ENCODE data around the gene SCAMP4. TPM values are rescaled to one million over a fixed set of nuclear protein-coding genes. Genes with fewer than 3 reads are reported as not detected.
A peak's percentile ranks its signal among the peaks of the same experiment; 100 is the strongest.

The SCAMP4 gene
- total and polyA plus RNA-seq, 2 of the 13 experiments (the other 11 are each of a cell fraction or from before 2014, with no cell fraction given) = 10.7 to 13.7 TPM

DNA sequence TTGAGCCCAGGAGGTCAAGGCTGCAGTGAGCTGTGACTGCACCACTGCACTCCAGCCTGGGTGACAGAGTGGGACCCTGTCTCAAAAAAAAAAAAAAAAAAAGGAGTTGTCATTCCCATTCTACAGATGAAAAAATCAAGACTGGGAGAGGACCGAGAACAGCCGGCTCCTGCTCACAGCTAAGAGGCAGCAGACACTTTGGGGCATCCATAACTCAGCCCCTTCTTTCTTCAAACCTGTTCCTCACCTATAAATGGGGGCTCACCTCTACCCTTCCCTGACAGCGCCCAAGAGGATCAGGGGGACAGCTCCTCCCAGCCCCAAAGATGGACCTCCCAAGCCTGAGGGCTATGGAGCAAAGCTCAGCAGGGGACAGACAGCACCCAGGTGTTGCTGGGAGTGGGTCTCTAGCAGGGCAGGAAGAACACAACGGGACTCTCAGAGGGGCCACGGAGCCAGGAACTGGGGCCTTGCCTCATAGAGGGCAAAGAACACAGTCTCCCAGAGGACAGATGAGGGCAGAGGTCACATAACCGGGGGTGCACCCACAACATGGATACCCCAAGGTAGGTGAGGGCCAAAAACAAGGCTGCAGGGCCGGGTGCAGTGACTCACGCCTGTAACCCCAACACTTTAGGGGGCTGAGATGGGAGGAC, 38.4 kb upstream of the SCAMP4 start (continued):
- TF ChIP-seq, protein P1, sequence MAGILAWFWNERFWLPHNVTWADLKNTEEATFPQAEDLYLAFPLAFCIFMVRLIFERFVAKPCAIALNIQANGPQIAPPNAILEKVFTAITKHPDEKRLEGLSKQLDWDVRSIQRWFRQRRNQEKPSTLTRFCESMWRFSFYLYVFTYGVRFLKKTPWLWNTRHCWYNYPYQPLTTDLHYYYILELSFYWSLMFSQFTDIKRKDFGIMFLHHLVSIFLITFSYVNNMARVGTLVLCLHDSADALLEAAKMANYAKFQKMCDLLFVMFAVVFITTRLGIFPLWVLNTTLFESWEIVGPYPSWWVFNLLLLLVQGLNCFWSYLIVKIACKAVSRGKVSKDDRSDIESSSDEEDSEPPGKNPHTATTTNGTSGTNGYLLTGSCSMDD (CRISPR knock-in tag; IDR thresholded peaks at IDR 0.05) = no peak
- no peak for TF ChIP-seq POLR2AphosphoS2 (IDR thresholded peaks at IDR 0.05; ENCODE audit: low read depth, low read length)
- TF ChIP-seq, protein P2, sequence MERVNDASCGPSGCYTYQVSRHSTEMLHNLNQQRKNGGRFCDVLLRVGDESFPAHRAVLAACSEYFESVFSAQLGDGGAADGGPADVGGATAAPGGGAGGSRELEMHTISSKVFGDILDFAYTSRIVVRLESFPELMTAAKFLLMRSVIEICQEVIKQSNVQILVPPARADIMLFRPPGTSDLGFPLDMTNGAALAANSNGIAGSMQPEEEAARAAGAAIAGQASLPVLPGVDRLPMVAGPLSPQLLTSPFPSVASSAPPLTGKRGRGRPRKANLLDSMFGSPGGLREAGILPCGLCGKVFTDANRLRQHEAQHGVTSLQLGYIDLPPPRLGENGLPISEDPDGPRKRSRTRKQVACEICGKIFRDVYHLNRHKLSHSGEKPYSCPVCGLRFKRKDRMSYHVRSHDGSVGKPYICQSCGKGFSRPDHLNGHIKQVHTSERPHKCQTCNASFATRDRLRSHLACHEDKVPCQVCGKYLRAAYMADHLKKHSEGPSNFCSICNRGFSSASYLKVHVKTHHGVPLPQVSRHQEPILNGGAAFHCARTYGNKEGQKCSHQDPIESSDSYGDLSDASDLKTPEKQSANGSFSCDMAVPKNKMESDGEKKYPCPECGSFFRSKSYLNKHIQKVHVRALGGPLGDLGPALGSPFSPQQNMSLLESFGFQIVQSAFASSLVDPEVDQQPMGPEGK (CRISPR knock-in tag; IDR thresholded peaks at IDR 0.05) = peak; percentile 37; the same call in 1 of the 2 replicates
- TF ChIP-seq, protein P3, sequence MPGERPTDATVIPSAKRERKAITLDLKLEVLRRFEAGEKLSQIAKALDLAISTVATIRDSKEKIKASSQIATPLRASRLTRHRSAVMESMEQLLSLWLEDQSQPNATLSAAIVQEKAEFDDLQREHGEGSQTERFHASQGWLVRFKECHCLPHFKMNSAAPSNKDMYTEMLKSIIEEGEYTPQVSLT (CRISPR knock-in tag; IDR thresholded peaks at IDR 0.05; ENCODE audit: borderline replicate concordance, low read depth) = no peak
- TF ChIP-seq FOSL1 (CRISPR knock-in tag; IDR thresholded peaks at IDR 0.05; ENCODE audit: borderline replicate concordance) = no peak
- TF ChIP-seq NR2F6 (IDR thresholded peaks at IDR 0.05) = peak; percentile 72
- peak; percentile 81 for TF ChIP-seq NR2F6 (CRISPR knock-in tag; IDR thresholded peaks at IDR 0.05)
- TF ChIP-seq MED13 (CRISPR knock-in tag; IDR thresholded peaks at IDR 0.05) = no peak
- TF ChIP-seq, protein P4, sequence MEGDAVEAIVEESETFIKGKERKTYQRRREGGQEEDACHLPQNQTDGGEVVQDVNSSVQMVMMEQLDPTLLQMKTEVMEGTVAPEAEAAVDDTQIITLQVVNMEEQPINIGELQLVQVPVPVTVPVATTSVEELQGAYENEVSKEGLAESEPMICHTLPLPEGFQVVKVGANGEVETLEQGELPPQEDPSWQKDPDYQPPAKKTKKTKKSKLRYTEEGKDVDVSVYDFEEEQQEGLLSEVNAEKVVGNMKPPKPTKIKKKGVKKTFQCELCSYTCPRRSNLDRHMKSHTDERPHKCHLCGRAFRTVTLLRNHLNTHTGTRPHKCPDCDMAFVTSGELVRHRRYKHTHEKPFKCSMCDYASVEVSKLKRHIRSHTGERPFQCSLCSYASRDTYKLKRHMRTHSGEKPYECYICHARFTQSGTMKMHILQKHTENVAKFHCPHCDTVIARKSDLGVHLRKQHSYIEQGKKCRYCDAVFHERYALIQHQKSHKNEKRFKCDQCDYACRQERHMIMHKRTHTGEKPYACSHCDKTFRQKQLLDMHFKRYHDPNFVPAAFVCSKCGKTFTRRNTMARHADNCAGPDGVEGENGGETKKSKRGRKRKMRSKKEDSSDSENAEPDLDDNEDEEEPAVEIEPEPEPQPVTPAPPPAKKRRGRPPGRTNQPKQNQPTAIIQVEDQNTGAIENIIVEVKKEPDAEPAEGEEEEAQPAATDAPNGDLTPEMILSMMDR (CRISPR knock-in tag; IDR thresholded peaks at IDR 0.05) = no peak
- TF ChIP-seq ZBTB42 (CRISPR knock-in tag; IDR thresholded peaks at IDR 0.05) = no peak
- TF ChIP-seq TEAD3 (CRISPR knock-in tag; optimal IDR thresholded peaks at IDR 0.05; ENCODE audit: borderline replicate concordance) = peak; percentile 15
- no peak for TF ChIP-seq NBN (conservative IDR thresholded peaks at IDR 0.05)
- TF ChIP-seq, protein P5, sequence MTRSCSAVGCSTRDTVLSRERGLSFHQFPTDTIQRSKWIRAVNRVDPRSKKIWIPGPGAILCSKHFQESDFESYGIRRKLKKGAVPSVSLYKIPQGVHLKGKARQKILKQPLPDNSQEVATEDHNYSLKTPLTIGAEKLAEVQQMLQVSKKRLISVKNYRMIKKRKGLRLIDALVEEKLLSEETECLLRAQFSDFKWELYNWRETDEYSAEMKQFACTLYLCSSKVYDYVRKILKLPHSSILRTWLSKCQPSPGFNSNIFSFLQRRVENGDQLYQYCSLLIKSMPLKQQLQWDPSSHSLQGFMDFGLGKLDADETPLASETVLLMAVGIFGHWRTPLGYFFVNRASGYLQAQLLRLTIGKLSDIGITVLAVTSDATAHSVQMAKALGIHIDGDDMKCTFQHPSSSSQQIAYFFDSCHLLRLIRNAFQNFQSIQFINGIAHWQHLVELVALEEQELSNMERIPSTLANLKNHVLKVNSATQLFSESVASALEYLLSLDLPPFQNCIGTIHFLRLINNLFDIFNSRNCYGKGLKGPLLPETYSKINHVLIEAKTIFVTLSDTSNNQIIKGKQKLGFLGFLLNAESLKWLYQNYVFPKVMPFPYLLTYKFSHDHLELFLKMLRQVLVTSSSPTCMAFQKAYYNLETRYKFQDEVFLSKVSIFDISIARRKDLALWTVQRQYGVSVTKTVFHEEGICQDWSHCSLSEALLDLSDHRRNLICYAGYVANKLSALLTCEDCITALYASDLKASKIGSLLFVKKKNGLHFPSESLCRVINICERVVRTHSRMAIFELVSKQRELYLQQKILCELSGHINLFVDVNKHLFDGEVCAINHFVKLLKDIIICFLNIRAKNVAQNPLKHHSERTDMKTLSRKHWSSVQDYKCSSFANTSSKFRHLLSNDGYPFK (CRISPR knock-in tag; IDR thresholded peaks at IDR 0.05; ENCODE audit: borderline replicate concordance) = 0 out of 2 replicates have a peak, but pooled peaks have one; percentile 30
- TF ChIP-seq, protein P6, sequence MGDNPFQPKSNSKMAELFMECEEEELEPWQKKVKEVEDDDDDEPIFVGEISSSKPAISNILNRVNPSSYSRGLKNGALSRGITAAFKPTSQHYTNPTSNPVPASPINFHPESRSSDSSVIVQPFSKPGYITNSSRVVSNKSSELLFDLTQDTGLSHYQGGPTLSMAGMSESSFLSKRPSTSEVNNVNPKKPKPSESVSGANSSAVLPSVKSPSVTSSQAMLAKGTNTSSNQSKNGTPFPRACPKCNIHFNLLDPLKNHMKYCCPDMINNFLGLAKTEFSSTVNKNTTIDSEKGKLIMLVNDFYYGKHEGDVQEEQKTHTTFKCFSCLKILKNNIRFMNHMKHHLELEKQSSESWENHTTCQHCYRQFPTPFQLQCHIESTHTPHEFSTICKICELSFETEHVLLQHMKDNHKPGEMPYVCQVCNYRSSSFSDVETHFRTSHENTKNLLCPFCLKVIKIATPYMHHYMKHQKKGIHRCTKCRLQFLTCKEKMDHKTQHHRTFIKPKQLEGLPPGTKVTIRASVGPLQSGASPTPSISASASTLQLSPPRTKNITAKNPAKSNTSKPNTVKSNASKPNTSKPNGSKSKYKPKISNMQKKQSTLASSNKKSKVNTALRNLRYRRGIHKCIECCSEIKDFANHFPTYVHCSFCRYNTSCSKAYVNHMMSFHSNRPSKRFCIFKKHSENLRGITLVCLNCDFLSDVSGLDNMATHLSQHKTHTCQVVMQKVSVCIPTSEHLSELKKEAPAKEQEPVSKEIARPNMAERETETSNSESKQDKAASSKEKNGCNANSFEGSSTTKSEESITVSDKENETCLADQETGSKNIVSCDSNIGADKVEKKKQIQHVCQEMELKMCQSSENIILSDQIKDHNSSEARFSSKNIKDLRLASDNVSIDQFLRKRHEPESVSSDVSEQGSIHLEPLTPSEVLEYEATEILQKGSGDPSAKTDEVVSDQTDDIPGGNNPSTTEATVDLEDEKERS (CRISPR knock-in tag; IDR thresholded peaks at IDR 0.05) = no peak
- TF ChIP-seq ETV6 (CRISPR knock-in tag; conservative IDR thresholded peaks at IDR 0.05) = no peak
- no peak for TF ChIP-seq ZBTB20 (CRISPR knock-in tag; IDR thresholded peaks at IDR 0.05; ENCODE audit: borderline replicate concordance, low read depth)
- 0 out of 2 replicates have a peak, but pooled peaks have one; percentile 20 for TF ChIP-seq ZC3H13 (CRISPR knock-in tag; IDR thresholded peaks at IDR 0.05)
- TF ChIP-seq ZNF747 (CRISPR knock-in tag; IDR thresholded peaks at IDR 0.05; ENCODE audit: borderline replicate concordance) = no peak

Measured in HepG2 (cell line).